Stomach (tissue), 4 donors: ENCODE measurements around the gene COP1.

ENCODE experiments used
- CTCF ChIP-seq, 7 experiments: fragments of 450-650 bp in 4 of 7; fragments of 200-600 bp in 3 of 7; sonication (generic) in 3 of 7; IDR thresholded peaks; one replicate each; pipeline ENCODE4 v1.5.1; 2016 to 2019; ENCODE audit warnings: antibody characterized with exemption in 7 of 7, control low read depth in 2 of 7, mild to moderate bottlenecking in 1 of 7
- POLR2AphosphoS5 ChIP-seq, 3 donors: sonication (generic); formaldehyde crosslinking; IDR thresholded peaks; one replicate each; pipeline ENCODE4 v1.6.1; 2016; ENCODE audit warnings: antibody characterized with exemption in 3 of 3

- no peak for TF ChIP-seq CTCF (IDR thresholded peaks at IDR 0.05)
- no peak for TF ChIP-seq POLR2AphosphoS5 (IDR thresholded peaks at IDR 0.05)
Measured at GRCh38 chr1:176122282-176122681, 84.8 kb downstream of the COP1 start.
